Tibial nerve (tissue), 4 donors: ENCODE results near the gene SEMA3A.

Experiments used
- CTCF ChIP-seq, 5 experiments: fragments of 200-600 bp in 3 of 5; fragments of 450-650 bp in 2 of 5; sonication (generic) in 3 of 5; IDR thresholded peaks; one replicate each; pipeline ENCODE4 v1.5.1; 2016 to 2019; ENCODE audit warnings: antibody characterized with exemption in 5 of 5, mild to moderate bottlenecking in 3 of 5, moderate library complexity in 2 of 5
- EP300 ChIP-seq, 2 donors: sonication (generic); formaldehyde crosslinking; IDR thresholded peaks; one replicate each; pipeline ENCODE4 v1.6.1; 2017; ENCODE audit warnings: antibody characterized with exemption in 2 of 2, mild to moderate bottlenecking in 1 of 2
- POLR2A ChIP-seq, 2 donors: fragments of 450-650 bp; IDR thresholded peaks; one replicate each; pipeline ENCODE4 v1.6.1; 2017; ENCODE audit warnings: antibody characterized with exemption in 2 of 2, mild to moderate bottlenecking in 2 of 2, moderate library complexity in 2 of 2

- TF ChIP-seq CTCF (IDR thresholded peaks at IDR 0.05) (no peak), POLR2A (IDR thresholded peaks at IDR 0.05) (no peak), EP300 (IDR thresholded peaks at IDR 0.05) (no peak)
Measured at GRCh38 chr7:84170646-84171045, 23.9 kb downstream of the SEMA3A start.
